H9 (cell line): Measurements from ENCODE around the gene DOC2B. TPM values are rescaled to one million over a fixed set of nuclear protein-coding genes. Genes with fewer than 3 reads are reported as not detected.

Source experiments
- DNase-seq: peaks from one replicate; pipeline ENCODE4 v3.0.0-alpha.2; 2017
- H2AFZ ChIP-seq: one replicate; pipeline ENCODE4 v1.6.1; 2013; ENCODE audit warnings: mild to moderate bottlenecking, low read length, control low read depth, moderate library complexity
- H2AK5ac ChIP-seq: 2 replicates; pipeline ENCODE4 v1.6.1; 2013; ENCODE audit warnings: low read length, control low read depth, mixed read lengths; ENCODE audit not compliant: insufficient read length
- H2BK120ac ChIP-seq: one replicate; pipeline ENCODE4 v1.6.1; 2013; ENCODE audit warnings: low read depth, mild to moderate bottlenecking, low read length, control low read depth, inconsistent platforms; ENCODE audit not compliant: poor library complexity, severe bottlenecking
- H2BK12ac ChIP-seq: 2 replicates; pipeline ENCODE4 v1.6.1; 2013; ENCODE audit warnings: low read length, control low read depth, mixed read lengths, low read depth; ENCODE audit not compliant: insufficient read length
- H2BK15ac ChIP-seq: 2 replicates; pipeline ENCODE4 v1.6.1; 2013; ENCODE audit warnings: low read depth, low read length, control low read depth
- H2BK20ac ChIP-seq: one replicate; pipeline ENCODE4 v1.6.1; 2013; ENCODE audit warnings: low read depth, mild to moderate bottlenecking, low read length, control low read depth, inconsistent platforms; ENCODE audit not compliant: poor library complexity, severe bottlenecking
- H2BK5ac ChIP-seq: 2 replicates; pipeline ENCODE4 v1.6.1; 2013; ENCODE audit warnings: low read length, control low read depth, mixed read lengths; ENCODE audit not compliant: insufficient read length
- H3K14ac ChIP-seq: 2 replicates; pipeline ENCODE4 v1.6.1; 2013; ENCODE audit warnings: low read length, control low read depth; ENCODE audit not compliant: insufficient read depth
- H3K18ac ChIP-seq: 2 replicates; pipeline ENCODE4 v1.6.1; 2013; ENCODE audit warnings: low read depth, mild to moderate bottlenecking, mixed read lengths, low read length, control low read depth; ENCODE audit not compliant: insufficient read length
- H3K23ac ChIP-seq: 2 replicates; pipeline ENCODE4 v1.6.1; 2013; ENCODE audit warnings: low read length, control low read depth, mixed read lengths, low read depth; ENCODE audit not compliant: insufficient read length
- H3K23me2 ChIP-seq: 2 replicates; pipeline ENCODE4 v1.6.1; 2013; ENCODE audit warnings: low read depth, mild to moderate bottlenecking, mixed read lengths, low read length, control low read depth; ENCODE audit not compliant: insufficient read length, poor library complexity, severe bottlenecking
- H3K27ac ChIP-seq: 2 replicates; pipeline ENCODE4 v1.5.1; 2013; ENCODE audit warnings: low read length, control low read depth, mixed read lengths, low read depth; ENCODE audit not compliant: insufficient read length
- H3K27me3 ChIP-seq: 2 replicates; pipeline ENCODE4 v1.6.1; 2013; ENCODE audit warnings: low read length, control low read depth, inconsistent platforms; ENCODE audit not compliant: insufficient read depth
- H3K4ac ChIP-seq: 2 replicates; pipeline ENCODE4 v1.6.1; 2013; ENCODE audit warnings: low read depth, mild to moderate bottlenecking, control low read depth, inconsistent platforms, low read length, moderate library complexity
- H3K4me1 ChIP-seq: 2 replicates; pipeline ENCODE4 v1.6.1; 2013; ENCODE audit warnings: low read length, control low read depth, inconsistent platforms; ENCODE audit not compliant: insufficient read depth
- H3K4me2 ChIP-seq: 2 replicates; pipeline ENCODE4 v1.6.1; 2013; ENCODE audit warnings: low read length, control low read depth, mixed read lengths; ENCODE audit not compliant: insufficient read length, insufficient read depth
- H3K56ac ChIP-seq: 2 replicates; pipeline ENCODE4 v1.6.1; 2013; ENCODE audit warnings: low read depth, mild to moderate bottlenecking, mixed read lengths, low read length, control low read depth; ENCODE audit not compliant: insufficient read length
- H3K79me1 ChIP-seq: 2 replicates; pipeline ENCODE4 v1.6.1; 2013; ENCODE audit warnings: low read depth, mild to moderate bottlenecking, moderate library complexity, low read length, control low read depth, inconsistent platforms; ENCODE audit not compliant: insufficient read depth, poor library complexity, severe bottlenecking
- H3K79me2 ChIP-seq: 2 replicates; pipeline ENCODE4 v1.6.1; 2013; ENCODE audit warnings: low read length, control low read depth, inconsistent platforms; ENCODE audit not compliant: insufficient read depth
- H3K9ac ChIP-seq: 2 replicates; pipeline ENCODE4 v1.6.1; 2013; ENCODE audit warnings: low read length, control low read depth, mixed read lengths; ENCODE audit not compliant: insufficient read length; ENCODE audit errors: extremely low read depth
- H3K9me3 ChIP-seq: one replicate; pipeline ENCODE4 v1.6.1; 2013; ENCODE audit warnings: low read depth, low read length, inconsistent platforms; ENCODE audit not compliant: control insufficient read depth
- H3T11ph ChIP-seq: one replicate; pipeline ENCODE4 v1.6.1; 2013; ENCODE audit warnings: mild to moderate bottlenecking, low read length, control low read depth, inconsistent platforms
- H4K20me1 ChIP-seq: one replicate; pipeline ENCODE4 v1.6.1; 2013; ENCODE audit not compliant: control insufficient read depth, insufficient read length, insufficient read depth
- H4K5ac ChIP-seq: 2 replicates; pipeline ENCODE4 v1.6.1; 2013; ENCODE audit warnings: low read depth, mild to moderate bottlenecking, mixed read lengths, low read length, control low read depth; ENCODE audit not compliant: insufficient read length
- H4K8ac ChIP-seq: replicated peaks from 2 replicates; pipeline ENCODE4 v1.6.1; 2013; ENCODE audit warnings: low read length, control low read depth, mixed read lengths, low read depth; ENCODE audit not compliant: insufficient read length
- H4K91ac ChIP-seq: 2 replicates; pipeline ENCODE4 v1.6.1; 2013; ENCODE audit warnings: low read depth, mild to moderate bottlenecking, moderate library complexity, mixed read lengths, low read length, control low read depth; ENCODE audit not compliant: insufficient read length
- H3K27ac Mint-ChIP-seq, 3 experiments: 2 replicates in 2 of 3; 3 replicates in 1 of 3; pipeline ENCODE4 v1.8.0; 2020 to 2021; ENCODE audit warnings: mixed read lengths in 3 of 3, mild to moderate bottlenecking in 1 of 3, moderate library complexity in 1 of 3
- H3K27me3 Mint-ChIP-seq: 2 replicates; pipeline ENCODE4 v1.8.0; 2021; ENCODE audit warnings: low read depth, mild to moderate bottlenecking, moderate library complexity, mixed read lengths
- H3K36me3 Mint-ChIP-seq, 3 experiments: 2 replicates in 2 of 3; 3 replicates in 1 of 3; pipeline ENCODE4 v1.8.0; 2020 to 2021; ENCODE audit warnings: low read depth in 3 of 3, mixed read lengths in 3 of 3; ENCODE audit not compliant: insufficient read depth in 1 of 3
- H3K4me1 Mint-ChIP-seq, 2 experiments: 2 replicates each; pipeline ENCODE4 v1.8.0; 2020; ENCODE audit warnings: mixed read lengths in 2 of 2
- H3K4me3 Mint-ChIP-seq, 2 experiments: 2 replicates in 1 of 2; 3 replicates in 1 of 2; pipeline ENCODE4 v1.8.0; 2020 to 2021; ENCODE audit warnings: mild to moderate bottlenecking in 2 of 2, mixed read lengths in 2 of 2, moderate library complexity in 1 of 2
- H3K9me3 Mint-ChIP-seq, 2 experiments: 2 replicates in 1 of 2; 3 replicates in 1 of 2; pipeline ENCODE4 v1.8.0; 2020; ENCODE audit warnings: mild to moderate bottlenecking in 2 of 2, mixed read lengths in 2 of 2, moderate library complexity in 1 of 2
- WGBS: extraction: QIAGEN DNeasy Blood & Tissue Kit; methylation state at CpG from one replicate; pipeline ENCODE4 v1.1.7; 2013; ENCODE audit warnings: missing lambda C conversion rate, low lambda C conversion rate, mixed read lengths; ENCODE audit not compliant: insufficient read length; ENCODE audit errors: extremely low coverage; 5-methylcytosine and 5-hydroxymethylcytosine counted together
- total RNA-seq: library from RNA; stranded (reverse); gene quantifications from 2 replicates; pipeline ENCODE4 v1.2.1, GENCODE V29; 2021
- TF ChIP-seq, protein P1 (sequence below): fragments of 200-600 bp; sonication (generic); conservative IDR thresholded peaks from 3 replicates; pipeline ENCODE4 v1.8.0; 2021; ENCODE audit warnings: antibody characterized with exemption, mild to moderate bottlenecking

Gene DOC2B
- total RNA-seq, 1 experiment from 2014 or later, result 2.1 TPM

DNA sequence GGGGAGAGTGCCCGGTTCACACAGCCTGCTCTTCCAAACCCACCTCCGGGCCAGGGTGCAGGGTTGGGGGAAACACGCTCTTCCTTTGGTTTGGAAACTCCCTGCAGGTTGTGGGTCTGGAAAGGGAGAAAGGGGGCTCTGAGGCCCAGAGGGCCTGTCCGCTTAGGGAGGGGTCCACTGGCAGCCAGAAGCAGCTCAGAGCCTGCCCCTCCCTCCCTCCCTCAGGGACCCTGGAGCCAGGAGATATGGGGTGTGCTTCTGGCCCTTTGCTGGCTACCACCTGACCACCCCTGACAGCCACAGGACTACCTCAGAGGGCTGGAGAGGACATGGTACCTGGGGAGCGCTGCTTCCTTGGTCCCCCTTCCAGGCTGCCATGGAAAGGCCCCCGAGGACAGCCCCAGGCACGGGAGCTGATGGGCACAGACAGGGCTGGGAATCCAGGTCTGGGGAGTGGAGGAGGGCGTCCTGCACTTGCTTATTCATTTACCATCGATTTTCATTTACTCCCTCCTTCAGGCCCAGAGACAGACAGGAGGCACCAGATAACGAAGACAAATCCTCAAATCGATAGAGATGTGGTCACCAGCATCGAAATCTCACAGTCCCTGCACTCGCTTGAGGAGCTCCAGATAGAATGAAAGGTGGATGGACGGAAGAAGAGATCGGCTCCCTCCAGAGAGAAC, 48.4 kb upstream of the DOC2B start:
- Histone ChIP-seq H3K9ac (no peak overlapping the region), H3K79me1 (no peaks in the 10 kb centered on the region), H3K4me2 (no peak overlapping the region), H3K4ac (no peak overlapping the region), H2AFZ (no peak overlapping the region), H3K23ac (no peak overlapping the region), H2BK20ac (no peak overlapping the region), H4K91ac (no peak overlapping the region), H3K27ac (no peak overlapping the region), H4K20me1 (no peaks in the 10 kb centered on the region), H3K9me3 (no peaks in the 10 kb centered on the region), H3K18ac (no peak overlapping the region), H2BK120ac (no peak overlapping the region), H4K5ac (no peak overlapping the region), H2BK12ac (no peak overlapping the region), H3K27me3 (no peaks in the 10 kb centered on the region), H3K56ac (no peak overlapping the region), H3K23me2 (no peaks in the 10 kb centered on the region), H2BK15ac (no peak overlapping the region), H2AK5ac (no peak overlapping the region), H3K79me2 (no peaks in the 10 kb centered on the region), H2BK5ac (no peak overlapping the region), H3K4me1 (peaks cover 5% of the 10 kb centered on the region; the same call in 1 of the 2 replicates), H3T11ph (no peak overlapping the region), H3K14ac (no peak overlapping the region; the same call in 1 of the 2 replicates), H4K8ac (no peak overlapping the region)
- H3K36me3 Mint-ChIP-seq, result no peaks in the 10 kb centered on the region
- H3K27ac Mint-ChIP-seq, result no peak overlapping the region
- WGBS, result no CpG with 5 or more reads among the region's 15 CpGs
- no peak for DNase-seq
- TF ChIP-seq, protein P1, sequence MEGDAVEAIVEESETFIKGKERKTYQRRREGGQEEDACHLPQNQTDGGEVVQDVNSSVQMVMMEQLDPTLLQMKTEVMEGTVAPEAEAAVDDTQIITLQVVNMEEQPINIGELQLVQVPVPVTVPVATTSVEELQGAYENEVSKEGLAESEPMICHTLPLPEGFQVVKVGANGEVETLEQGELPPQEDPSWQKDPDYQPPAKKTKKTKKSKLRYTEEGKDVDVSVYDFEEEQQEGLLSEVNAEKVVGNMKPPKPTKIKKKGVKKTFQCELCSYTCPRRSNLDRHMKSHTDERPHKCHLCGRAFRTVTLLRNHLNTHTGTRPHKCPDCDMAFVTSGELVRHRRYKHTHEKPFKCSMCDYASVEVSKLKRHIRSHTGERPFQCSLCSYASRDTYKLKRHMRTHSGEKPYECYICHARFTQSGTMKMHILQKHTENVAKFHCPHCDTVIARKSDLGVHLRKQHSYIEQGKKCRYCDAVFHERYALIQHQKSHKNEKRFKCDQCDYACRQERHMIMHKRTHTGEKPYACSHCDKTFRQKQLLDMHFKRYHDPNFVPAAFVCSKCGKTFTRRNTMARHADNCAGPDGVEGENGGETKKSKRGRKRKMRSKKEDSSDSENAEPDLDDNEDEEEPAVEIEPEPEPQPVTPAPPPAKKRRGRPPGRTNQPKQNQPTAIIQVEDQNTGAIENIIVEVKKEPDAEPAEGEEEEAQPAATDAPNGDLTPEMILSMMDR, result no peak
- peaks cover 8 to 32% of the 10 kb centered on the region in 2 experiments for H3K4me1 Mint-ChIP-seq
- no peaks in the 10 kb centered on the region for H3K9me3 Mint-ChIP-seq
- H3K4me3 Mint-ChIP-seq, result no peak overlapping the region
- H3K27me3 Mint-ChIP-seq, result no peaks in the 10 kb centered on the region; the same call in none of the 2 replicates
